CD4-positive, alpha-beta T cell treated with Interferon alpha-2 for 1 hour (primary cell): ENCODE results near the gene ZSCAN26.

Experiments
- DNase-seq, 2 donors: peaks; one replicate each; pipeline ENCODE4 v3.0.0-alpha.2; 2020 to 2022

The ZSCAN26 gene

GRCh38 chr6:28266962-28267694, at the start of gene ZSCAN26:
Gene ZSCAN26, plus strand, starts transcription at chr6:28267143. Its CDS starts 4,777 bp downstream, at chr6:28271920.
- peak; percentile 86 to 91 for DNase-seq

- no peak for DNase-seq
These were observed 49.1 kb upstream of the ZSCAN26 start for GRCh38 chr6:28217890-28218289.

GRCh38 chr6:28218312-28219248, 48.4 kb upstream of the ZSCAN26 start:
- DNase-seq, result peak; percentile 11 to 36

DNA sequence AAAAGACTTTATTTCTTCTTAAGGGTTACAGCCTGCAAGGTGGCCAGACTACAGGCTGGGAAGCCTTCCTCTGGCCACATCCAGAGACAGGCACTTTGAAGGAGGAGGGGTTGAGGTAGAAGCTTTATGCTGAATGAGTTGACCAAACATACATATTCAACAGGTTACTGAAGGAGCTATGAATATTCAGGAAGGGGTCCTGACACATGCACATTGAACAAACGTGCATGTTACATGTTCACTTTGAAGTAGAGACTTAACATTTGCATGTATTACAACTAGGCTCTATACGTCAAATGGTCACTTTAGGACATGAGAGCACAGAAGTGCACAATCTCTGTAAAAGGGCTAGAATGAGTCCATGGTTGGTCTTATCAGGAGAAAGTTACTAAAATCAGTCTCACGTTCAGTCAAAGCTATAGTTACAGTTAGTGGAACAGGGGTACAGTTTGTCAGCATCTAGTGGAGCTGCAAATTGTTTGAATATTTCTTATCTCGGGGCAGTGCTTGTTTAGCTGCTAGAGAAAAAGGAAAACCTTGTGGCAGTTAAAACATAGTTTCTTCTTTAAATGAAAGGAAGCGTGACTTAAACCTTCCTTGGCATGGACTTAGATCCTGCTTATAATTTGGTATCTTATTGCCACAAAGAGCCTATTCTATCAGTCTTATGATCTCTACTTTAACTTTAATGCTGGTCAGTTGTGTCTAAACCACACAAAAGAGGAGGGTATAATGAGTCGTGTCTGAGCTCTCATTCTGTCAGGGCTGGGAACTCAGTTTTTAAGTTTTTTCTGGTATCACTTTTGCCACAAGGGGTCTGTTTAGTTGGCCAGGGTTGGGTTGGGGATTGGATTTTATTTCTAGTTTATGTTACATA, 46.4 kb upstream of the ZSCAN26 start:
- DNase-seq, result no peak

- no peak for DNase-seq
These were observed 42.5 kb upstream of the ZSCAN26 start for GRCh38 chr6:28224131-28225055.

DNA sequence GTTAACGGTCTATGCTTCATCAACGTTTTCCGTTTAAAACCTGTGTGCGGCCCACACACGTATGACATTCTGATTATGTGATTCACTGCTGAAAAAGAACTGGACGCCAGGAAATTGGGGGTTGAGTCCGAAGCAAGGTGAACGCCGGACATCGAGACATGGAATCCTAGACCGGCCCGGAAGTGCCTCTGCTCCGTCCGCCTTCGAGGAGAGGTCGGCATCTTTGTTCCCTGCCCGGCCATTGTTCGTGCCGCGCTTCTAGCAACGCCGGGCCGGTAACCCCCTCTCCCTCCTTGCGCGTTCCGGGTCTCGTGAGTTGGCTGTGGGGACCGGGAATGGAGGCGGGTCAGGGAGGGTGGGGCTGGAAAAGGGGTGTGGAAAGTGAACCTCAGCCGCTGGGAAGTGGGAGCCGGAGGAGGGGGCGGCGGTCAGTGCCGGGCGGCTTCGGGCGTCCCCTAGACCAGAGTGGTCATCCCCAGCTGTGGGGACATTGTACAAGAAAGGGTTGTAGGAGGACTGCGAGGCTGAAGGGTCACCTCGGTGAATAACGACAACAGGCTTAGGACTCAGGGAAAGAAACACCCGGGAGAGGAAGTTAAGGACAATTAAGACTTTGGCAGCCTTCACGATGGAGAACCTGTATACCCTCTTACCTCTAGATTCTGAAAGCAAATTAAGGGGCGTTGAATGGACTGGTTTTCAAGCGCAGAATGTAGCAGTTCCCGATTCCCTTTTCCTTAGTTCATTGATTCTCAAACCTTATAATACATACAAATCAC, 41.7 kb upstream of the ZSCAN26 start, which contains the start of gene ZSCAN9:
Gene ZSCAN9, plus strand, starts transcription at position 220 of the 779 bp plus-strand sequence. CDS start 1,810 bp downstream, outside the sequence.
- peak; percentile 59 to 65 for DNase-seq

GRCh38 chr6:28226460-28226859, 40.5 kb upstream of the ZSCAN26 start:
- no peak for DNase-seq

DNA sequence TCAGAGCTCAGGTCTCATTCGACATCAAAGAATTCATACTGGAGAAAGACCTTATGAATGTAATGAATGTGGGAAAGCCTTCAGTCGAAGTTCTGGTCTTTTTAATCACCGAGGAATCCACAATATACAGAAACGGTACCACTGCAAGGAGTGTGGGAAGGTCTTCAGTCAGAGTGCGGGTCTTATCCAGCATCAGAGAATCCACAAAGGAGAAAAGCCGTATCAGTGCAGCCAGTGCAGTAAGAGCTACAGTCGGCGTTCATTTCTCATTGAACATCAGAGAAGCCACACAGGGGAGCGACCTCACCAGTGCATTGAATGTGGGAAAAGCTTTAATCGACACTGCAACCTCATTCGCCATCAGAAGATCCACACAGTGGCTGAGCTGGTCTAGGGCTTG, 34.2 kb upstream of the ZSCAN26 start:
- no peak for DNase-seq

GRCh38 chr6:28235912-28236452, 31.0 kb upstream of the ZSCAN26 start:
- DNase-seq, result no peak

- no peak for DNase-seq
These were observed 27.3 kb upstream of the ZSCAN26 start for GRCh38 chr6:28239636-28240035.

GRCh38 chr6:28240471-28240870, 26.5 kb upstream of the ZSCAN26 start:
- DNase-seq, result no peak

DNA sequence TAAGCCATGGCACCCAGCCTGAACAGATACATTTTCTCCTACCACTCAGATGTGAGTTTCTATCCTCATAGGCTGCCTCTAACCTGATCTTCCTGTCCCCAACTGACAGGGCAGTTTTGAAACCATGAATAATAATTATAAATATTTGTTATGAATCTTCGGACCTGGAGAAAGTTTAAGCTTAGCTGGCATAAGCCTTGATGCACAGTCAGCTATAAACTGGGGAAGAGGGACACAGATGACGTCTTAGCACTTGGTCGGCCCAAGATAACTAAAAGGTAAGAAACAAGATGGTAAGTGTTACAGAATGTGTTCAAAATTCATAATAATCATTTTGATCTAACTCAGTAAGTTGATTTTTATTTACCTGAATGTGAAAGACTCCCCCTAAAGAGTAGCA, 23.0 kb upstream of the ZSCAN26 start:
- no peak for DNase-seq

DNA sequence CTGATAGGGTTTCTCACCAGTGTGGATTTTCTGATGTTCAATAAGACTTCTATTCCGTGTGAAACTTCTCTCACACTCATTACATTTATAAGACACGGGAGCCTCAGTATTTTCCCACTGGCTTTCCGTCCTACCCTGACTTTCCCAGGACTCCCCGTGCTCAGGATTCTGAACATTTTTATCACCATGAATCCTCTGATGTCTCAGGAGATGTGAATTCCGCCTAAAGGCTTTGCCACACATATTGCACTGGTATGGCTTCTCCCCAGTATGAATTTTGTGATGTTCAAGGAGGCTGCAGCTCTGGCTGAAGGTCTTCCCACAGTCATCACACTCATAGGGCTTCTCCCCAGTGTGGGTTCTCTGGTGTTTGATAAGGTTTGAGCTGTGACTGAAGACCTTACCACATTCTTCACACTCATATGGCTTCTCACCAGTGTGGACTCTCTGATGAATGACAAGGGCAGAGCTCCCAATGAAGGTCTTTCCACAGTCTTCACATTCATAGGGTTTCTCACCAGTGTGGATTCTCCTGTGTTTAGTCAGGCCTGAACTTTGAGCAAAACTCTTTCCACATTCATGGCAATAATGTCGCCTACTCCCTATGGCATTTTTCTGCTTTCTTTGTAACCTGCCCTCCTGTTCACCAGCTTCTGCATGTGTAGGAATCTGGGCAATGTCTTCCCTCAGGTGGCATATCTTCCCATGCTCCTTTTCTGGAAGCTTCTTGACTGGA, 21.6 kb upstream of the ZSCAN26 start:
- DNase-seq, result no peak

DNA sequence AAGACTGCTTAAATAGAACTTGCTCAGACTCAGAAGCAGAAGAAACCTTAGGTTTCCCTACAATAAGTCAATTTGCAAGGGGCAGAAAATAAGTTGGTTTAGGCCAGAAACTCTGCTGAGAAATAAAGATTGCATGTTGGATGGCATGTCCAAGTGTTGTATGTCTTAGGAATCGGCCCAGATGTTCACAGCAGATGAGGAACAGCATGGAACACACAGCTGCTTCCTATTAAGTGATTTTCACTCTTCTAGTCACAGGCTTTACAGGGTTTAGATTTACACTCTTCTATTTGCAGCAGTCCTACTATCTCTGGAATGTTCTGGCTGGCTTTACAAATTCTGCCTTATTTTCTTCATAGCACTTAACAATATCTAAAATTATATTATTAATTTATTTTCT, 18.0 kb upstream of the ZSCAN26 start:
- no peak for DNase-seq

DNA sequence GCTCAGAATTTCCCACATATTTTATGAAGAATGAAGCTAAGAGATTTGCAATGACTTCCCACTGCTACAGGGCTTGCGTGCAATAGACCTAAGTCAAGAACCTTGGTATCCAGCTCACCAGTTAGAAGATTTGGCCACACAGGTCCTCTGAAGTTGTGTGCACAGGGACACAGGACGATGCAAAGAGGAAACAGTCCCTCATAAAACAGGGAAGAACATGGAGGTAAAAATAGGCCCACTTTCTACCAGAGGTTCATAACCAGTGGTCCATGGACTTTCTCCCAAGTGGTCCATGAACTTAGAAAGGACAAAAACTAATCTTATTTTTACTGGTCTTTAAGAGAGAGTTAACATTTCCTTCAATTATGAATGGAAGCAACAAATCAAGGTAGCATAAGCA, 16.2 kb upstream of the ZSCAN26 start:
- DNase-seq, result no peak

DNA sequence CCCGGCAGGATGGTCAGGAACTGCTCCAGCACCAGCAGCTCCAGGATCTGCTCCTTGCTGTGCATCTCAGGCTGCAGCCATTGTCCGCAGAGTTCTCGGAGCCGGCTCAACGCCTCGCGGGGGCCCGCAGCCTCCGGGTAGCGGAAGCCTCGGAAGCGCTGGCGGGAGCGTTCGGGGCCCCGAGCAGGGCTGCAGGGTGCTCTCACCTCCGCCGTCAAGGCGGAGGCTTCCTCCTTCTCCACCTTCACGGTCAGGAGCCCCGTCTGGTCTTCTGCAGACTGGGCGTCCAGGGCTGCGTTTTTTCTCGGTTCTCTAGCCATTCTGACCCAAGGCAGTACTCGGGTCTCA, 15.3 kb upstream of the ZSCAN26 start:
- peak in 1 of 2 donors; percentile 37 for DNase-seq

GRCh38 chr6:28252009-28252975, 14.7 kb upstream of the ZSCAN26 start, which contains the start of gene ZKSCAN4:
Gene ZKSCAN4, minus strand, starts transcription at chr6:28252269. Its CDS starts 289 bp downstream, at chr6:28251980.
- DNase-seq, result peak; percentile 82 to 89

DNA sequence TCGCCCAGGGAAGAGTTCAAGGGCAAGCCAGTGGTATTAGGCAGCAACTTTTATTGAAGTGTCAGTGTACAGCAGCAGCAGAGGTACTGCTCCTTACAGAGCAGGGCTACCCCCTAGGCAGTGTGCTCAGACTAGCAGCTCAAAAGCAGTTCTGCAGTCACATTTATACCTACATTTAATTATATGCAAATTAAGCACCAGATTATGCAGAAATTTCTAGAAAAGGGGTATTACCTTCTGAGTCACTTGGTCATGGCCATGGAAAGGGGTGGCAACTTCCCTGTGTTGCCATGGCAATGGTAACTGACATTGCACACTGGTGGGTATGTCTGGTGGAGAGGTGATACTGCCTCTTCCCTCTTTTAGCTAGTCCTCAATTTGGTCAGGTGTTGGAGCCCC, 12.8 kb upstream of the ZSCAN26 start:
- no peak for DNase-seq
